Astrocyte of the cerebellum (primary cell): ENCODE data around the gene PCDHGA10.
"Not testable (repeated sequence)": the region's sequence is repeated elsewhere in the genome, so short reads cannot be mapped to it uniquely, and the experiment has no call there.

Experiments used
- DNase-seq: peaks from one replicate; pipeline ENCODE4 v3.0.0-alpha.2; 2011; ENCODE audit warnings: low read depth
- H3K4me3 ChIP-seq: 2 replicates; pipeline ENCODE4 v1.5.1; 2011; ENCODE audit warnings: mild to moderate bottlenecking, low read depth, low read length, moderate library complexity
- CTCF ChIP-seq: IDR thresholded peaks from 2 replicates; pipeline ENCODE4 v1.5.1; 2012; ENCODE audit warnings: low read length, low read depth, moderate library complexity, mild to moderate bottlenecking; ENCODE audit errors: missing control alignments
- in situ Hi-C: cut with HindIII; loops from 2 replicates; pipeline ENCODE4 v1.10.0; 2017; ENCODE audit warnings: low sequenced_read_pairs

PCDHGA10 gene

GRCh38 chr5:141397756-141398551 is 14.8 kb upstream of the PCDHGA10 start, which contains the start of gene PCDHGB5:
Gene PCDHGB5 (plus strand): TSS chr5:141397947. CDS start chr5:141398128, 181 bp downstream.
- in situ Hi-C loops, DNase-seq: not testable (repeated sequence)
- H3K4me3 ChIP-seq: peak within 1 kb of the TSS; percentile 25
- peak; percentile 60 for TF ChIP-seq CTCF

GRCh38 chr5:141398608-141399007 is 14.2 kb upstream of the PCDHGA10 start:
- H3K4me3 ChIP-seq: no peak overlapping the region
- no peak for DNase-seq
- in situ Hi-C loops: no loop called here
- no peak for TF ChIP-seq CTCF

- TF ChIP-seq CTCF: no peak
- H3K4me3 ChIP-seq: no peak overlapping the region
- DNase-seq: no peak
- in situ Hi-C loops: no loop called here
Observed at GRCh38 chr5:141399555-141400258, 13.1 kb upstream of the PCDHGA10 start.

GRCh38 chr5:141402553-141403243 is 10.1 kb upstream of the PCDHGA10 start, which contains the start of gene PCDHGA9:
Gene PCDHGA9 (plus strand): TSS chr5:141402778. CDS start chr5:141402953, 175 bp downstream.
- peak; percentile 29 for TF ChIP-seq CTCF
- peak within 1 kb of the TSS; percentile 28 for H3K4me3 ChIP-seq
- no peak for DNase-seq
- in situ Hi-C loops: no loop called here

GRCh38 chr5:141403387-141403786 is 9.4 kb upstream of the PCDHGA10 start:
- in situ Hi-C loops: no loop called here
- DNase-seq: no peak
- no peak for TF ChIP-seq CTCF
- peak overlapping the region; percentile 28 for H3K4me3 ChIP-seq
